ENCODE data around the gene SEPTIN5.
A peak's percentile ranks its signal among the peaks of the same experiment; 100 is the strongest.

The SEPTIN5 gene

DNA sequence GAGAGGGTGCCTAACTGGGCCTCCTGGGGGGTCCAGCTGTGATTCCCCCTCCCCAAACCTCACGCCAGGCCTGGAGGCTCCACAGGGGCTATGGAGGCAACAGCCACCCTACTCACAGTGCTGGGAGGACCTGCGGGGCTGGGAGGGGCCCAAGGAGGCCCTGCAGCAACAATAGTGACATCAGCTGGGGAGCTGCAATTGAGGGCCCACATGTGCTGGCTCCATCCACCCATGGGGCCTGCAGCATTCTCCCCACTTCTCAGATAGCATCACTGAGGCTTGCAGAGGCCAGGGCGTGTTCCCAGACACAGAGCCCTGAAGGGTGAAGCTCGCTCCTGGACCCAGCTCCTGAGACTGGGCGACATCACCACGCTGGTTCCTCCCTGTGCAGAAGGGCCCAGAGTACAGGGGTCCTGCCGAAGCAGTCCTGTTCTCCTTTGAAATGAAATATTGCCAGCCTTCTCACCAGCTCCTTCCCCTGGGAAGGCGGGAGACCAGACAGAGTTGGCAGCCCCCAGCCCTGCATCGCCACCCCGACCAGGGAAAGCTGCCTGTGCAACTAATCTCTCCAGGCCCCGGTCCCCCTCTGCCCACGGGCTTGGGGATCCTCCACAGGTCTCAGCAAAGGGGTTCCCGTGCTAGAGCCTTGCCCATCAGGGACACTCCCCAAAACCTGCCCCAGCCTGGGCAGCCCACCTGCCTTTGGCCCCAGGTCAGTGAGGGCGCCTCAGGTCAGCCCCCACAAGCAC lies 37.4 kb downstream of the SEPTIN5 start:
- DNase-seq = no peak

DNA sequence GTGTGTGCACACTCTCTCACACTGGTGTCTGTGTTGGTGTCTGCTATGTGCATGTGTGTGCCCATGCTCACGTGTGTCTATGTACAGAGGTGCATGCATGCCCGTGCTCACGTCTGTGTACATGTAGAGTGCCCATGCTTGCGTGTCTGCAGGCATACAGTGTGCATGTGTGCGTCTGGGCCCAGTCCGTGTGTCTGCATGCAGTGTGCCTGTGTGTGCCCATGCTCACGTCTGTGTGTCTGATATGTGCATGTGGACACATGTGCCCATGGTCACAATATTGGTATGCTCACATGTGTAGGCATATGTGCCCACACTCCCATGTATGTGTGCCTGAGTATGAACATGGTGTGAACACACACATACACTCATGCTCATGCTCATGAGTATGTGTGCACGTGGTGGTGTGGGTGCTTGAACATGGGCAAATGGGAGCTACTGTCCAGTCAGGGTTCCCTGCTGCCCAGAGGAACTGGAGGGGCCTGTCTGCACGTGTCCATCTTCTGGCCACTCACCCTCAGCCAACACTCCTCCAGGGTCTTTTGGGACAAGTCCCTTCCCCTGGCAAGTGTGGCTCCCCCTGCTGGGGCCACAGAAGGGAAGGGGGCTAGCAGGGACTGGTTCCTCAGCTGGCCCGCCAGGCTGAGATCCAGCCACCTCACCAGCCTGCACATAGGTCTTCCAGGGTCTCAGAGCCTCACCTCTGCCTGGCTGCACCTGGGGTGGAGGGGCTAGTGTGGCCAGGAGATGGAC lies 39.0 kb downstream of the SEPTIN5 start:
- no peak for DNase-seq

DNA sequence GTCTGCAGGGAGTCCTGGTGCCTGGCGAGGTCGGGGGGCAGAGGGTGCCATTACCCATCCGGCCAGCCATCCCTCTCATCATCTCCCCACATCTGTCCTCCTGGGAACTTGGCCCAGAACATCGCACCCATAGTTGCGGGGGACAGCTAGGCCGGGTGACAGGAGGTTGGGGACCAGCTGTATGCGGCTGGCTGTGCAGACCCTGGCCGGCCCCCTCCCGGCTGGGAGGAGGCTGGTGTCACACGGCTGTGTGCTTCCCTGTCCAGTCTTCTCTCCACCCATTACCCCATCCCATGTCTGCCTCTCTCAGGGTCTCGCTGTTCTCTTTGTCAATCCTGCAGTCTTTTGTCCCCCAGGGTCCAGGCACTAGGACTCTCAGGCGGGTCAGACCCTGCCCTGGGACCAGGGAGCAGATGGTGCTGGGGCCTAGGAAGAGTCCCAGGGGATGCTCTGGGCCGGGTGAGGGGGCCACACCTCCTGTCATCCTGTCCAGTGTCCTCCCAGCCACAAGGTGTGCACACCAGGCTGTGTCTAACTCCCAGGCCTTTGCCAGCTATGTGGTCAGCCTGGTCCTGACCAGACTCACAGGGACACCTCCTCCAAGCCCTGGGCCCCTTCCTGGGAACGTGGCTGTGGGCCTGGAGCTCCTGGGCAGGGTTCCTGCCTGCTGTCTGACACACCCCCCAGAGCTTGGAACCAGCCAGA lies 39.8 kb downstream of the SEPTIN5 start:
- no peak for DNase-seq

DNA sequence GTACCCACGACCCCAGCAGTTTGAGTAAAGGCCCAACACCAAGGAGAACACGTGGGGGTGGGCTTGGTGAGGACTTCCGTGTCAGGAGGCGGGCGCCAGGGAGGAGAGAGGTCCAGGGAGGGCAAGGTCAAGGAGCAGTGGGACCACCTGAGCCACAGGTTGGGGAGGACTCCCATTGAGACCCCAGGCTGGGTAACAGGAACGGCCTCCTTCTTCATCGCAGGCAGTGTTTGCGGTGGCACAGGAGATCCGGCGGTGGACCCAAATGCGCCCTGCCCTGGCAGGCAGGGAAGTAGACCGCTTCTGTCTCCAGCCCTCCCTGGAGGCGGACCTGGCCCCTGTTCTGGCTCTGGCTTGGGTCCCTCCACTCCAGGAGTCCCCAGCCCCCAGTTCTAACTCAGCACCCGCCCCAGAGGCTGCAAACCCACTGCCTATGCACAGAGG lies 40.4 kb downstream of the SEPTIN5 start:
- no peak for DNase-seq

DNA sequence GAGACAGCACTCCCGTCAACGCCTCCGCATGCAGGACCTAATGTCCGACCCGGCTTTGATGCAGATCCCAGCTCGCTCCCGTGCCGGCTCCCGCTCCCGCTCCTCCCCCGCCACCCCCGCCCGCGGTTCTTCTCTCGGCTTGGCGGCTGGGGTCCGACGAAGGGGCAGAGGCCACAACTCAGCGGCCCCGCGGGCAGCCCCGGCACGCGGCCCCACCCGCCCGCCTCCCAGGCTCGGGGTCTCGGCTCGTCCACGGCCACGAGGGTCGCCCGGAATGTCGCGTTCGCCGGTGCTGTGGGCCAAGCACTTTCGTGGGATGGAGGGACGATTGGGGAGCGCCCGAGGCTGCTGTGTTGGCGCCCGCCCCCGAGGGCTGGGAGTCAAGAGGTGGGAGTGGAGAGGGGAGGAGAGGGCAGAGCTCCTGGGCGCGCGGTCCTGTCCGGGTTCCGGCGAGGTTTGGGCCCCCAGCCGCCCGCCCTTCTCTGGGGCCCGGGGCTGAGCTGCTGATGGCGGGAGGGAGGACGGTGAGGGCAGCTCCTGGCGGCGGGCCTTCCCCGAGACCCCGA lies 40.9 kb downstream of the SEPTIN5 start:
- DNase-seq = no peak

DNA sequence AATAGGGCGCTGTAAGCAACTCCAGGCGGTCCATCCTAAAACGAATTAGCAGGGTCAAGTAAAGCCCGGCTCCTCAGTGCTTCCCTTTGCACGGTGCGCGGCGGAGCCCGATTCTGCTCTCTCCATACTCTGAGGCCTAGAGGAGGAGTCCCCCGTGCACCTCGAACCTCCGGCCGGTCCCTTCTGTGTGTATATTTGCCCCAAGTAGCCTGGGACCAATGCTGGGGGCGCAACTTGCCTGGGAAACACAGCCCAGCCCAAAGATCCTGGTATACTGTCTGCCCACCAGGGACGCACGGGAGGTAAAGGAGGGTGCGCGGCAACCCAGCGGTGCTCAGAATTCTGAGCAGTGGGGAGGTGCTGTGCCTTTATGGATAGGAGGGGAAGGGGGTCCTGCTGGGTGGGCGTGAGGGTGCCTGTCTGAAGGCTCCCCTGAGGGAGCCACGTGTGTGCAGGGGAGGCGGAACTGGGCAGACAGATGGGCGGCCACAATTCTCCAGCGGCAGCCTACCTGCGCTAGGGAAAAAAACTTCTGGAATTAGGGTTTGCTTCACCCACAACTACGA lies 41.5 kb downstream of the SEPTIN5 start:
- no peak for DNase-seq

DNA sequence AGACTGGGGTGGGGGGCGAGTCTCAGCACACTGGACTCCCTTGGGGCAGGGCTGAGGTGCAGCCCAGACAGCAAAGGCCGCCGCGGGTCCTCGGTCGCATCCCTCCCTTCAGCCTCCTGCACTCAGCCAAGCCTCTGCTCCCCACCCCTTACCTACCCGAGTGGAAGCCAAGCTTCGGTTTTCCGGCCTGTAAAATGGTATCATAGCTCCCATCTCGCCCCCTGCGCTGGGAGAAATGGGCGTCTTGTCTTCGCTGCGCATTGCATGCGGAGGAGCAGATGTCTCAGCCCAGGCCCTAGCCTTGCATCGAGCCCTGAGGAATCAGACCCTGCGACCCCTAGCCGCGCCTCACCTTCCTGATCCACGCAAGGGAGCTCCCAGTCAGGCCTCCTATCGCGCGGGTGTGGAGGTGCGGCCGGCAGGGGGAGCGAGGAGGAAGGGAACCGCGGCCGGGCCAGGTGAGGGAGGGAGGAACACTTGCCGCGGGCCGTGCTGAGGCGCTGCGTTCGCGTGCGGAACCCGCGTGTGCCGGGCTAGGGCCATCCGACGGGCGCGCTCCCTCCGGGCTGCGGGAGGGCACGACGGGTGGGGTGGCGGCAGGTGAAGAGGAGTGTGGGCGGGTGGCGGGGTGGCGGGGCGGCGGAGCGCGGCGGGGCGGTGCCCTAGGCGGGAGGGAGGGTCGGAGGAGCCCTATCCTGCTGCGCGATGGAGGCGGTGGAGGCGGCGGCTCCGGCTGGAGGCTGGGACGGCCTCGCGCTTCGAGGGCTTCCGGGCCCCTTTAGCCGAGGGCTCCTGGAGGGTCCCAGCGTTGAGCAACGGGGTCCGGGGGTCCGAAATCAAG lies 42.2 kb downstream of the SEPTIN5 start:
- DNase-seq = peak; percentile 18

DNA sequence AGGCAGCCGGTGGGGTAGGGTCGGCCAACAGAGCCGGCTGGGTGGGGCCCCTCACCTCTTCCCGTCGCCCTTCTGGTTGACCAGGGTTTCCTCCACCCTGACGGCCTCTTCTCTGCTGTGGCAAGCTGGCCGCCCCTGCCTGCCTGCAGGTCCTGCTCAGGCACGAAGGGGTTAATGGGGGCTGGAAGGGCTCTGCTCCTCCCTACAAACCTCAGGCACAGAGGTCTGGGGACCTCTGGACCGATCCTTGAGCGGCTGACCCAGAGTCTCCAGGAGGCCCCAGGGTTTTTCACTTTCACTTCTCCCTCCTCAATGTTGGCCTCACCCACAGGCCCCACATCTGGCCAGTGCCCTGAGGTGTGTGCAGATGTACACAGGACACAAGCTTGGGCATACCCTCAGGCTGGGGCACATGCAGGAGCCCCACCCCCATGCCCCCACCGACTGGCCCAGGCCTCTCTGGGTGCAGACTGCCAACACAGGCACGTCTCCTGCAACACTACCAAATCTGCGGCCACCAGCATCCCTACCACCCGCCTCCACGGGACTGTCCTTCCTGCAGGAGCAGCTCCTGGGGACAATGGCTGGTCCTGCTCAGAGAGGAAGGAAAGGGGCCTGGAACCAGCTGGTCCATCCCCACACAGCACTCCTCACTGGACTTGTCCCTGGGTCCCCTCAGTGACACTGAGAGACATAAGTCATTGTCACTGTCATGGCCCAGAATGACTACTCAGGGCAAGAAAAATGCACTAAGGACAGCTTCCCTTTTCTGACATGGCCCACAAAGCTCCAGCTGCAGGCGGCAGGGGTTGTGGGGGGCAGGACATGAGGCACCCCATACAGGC lies 43.1 kb downstream of the SEPTIN5 start:
- no peak for DNase-seq

DNA sequence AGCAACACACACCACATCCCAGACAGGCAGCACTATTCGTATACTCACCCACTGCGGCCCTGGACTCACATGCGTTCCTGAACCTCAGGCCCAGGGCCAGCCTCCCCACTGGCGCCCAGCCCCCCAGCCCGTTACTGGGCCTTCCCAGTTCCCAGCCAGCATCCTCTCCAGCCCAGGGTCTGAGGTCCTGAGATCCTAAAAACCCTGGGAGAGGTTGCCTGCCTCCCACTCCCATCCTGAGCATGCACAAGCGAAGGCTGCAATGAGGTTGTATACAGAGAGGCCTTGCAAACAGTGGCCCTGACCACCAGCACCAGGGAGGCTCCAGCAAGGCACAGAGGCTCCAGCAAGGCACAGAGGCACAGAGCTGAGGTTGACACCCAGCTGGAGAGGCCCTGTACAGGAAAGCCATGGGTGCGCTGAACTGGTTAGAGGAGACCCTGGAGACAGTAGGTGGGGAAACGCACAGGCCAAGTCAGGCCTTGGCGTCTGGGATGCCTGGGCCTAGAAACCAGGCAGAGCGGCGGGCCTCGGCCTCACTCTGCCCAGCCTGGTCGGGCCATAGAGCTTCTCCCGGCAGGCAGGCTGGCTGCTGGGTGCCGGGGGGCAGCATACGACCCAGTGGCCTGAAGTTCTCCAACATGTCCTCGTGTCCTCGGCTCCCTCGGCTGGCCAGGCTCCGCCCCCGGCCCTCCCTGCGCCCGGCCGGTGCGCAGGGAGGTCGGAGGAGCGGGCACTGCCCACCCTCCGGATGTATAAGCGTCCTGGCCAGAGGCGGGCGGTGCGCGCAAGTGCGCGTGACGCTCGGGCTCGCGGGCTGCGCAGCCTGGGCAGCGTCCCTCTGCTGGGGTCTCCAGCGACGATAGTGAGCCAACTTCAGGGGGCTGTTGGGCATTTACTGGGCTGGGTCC lies 43.9 kb downstream of the SEPTIN5 start:
- DNase-seq = no peak

DNA sequence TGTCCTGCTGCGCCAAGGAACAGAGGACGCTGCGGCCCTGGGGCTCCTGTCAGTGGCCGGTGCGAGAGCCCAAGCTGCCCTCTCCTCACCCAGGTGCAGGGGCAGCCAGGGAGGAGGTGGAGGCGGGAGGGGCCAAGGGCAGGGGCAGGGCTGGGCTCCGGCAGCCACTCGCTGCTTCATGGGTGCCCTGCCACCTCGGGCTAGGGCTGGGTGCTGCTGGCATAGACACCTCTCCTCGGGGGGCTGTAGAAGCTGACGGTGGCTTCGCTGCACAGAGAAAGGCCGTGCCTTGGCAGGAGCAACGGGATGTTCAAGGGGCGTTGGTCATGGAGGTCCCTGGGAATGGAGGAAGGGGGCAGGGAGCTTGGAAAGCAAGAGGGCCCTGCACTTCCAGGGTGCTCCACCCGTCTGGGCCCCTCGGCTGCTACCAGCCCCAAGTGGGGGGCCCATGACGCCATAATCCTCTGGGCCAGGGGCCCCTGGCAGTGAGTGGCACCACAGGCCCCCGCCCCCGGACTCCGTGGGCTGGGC lies 44.7 kb downstream of the SEPTIN5 start:
- DNase-seq = no peak

DNA sequence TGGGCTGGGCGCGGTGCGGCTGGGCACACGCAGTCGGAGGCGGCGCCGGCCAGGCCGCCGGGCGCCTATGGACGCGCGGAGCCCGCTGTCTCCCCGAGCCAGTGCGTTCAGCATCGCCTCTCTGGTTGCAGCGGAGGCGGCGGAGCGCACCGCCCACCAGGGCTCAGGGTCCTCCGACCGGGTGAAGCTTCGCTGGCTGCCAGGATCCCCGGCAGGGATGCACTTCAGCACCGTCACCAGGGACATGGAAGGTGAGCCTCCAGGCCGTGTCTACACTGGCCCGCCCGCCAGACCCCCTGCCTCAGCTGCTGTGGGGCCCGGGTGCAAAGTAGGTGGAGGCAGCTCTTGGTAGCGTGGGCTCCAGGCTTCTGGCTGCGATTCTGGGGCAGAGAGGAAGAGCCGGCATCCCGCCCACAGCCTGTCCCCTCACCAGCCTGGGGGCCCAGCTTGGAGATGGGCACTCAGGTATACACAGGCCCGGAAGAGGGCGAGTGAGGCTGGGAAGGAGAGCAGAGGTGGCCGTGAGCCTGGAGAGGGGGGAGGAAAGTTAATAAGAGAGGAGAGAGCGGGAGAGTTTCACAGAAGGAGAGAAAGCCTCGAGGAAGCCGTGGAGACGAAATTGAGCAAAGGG lies 45.2 kb downstream of the SEPTIN5 start:
- DNase-seq = no peak

DNA sequence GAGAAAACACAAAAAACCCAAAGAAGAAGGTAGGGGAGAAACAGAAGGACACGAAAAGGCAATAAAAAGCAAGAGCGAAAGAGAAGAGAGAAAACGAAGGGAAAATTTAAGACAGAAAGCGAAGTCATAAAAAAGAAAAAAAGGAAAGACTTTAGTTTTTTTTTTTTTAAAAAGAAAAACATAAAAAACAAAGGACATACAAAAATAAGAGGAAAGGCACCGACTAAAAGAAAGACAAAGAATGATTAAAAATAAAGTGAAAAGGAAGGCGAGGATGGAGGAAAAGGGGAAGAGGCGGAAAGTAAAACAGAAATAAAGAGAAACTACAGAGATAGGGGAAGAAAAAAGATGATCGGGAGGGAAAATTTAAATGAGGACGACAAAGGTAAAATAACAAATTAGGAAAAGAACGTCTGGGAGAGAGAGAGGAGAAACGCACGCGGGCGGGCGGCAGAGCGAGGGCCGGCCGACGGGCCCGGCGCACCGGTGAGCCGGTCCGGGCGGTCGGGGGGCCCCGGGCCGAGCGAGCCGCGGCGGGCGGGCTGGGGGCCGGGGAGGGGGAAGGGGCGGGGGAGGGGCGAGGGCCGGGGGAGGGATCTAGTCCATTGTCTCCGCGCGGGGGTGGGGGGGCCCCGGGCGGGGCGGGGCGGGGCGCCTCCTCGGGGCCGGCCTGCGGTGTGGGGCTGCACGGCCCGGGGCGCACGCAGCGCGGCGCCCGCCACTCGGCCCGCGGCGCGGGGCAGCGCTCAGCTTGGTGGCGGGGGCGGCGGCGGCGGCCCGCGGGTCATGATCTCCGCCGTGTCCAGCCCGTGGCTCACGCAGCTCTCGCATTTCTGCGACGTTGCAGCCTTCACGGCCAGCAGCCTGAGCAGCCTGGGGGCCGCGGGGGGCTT lies 46.0 kb downstream of the SEPTIN5 start, which contains the start of gene TBX1:
TBX1 (plus strand) TSS at position 721 of the 893 bp plus-strand sequence; CDS start at position 787, 66 bp downstream.
- no peak for DNase-seq

DNA sequence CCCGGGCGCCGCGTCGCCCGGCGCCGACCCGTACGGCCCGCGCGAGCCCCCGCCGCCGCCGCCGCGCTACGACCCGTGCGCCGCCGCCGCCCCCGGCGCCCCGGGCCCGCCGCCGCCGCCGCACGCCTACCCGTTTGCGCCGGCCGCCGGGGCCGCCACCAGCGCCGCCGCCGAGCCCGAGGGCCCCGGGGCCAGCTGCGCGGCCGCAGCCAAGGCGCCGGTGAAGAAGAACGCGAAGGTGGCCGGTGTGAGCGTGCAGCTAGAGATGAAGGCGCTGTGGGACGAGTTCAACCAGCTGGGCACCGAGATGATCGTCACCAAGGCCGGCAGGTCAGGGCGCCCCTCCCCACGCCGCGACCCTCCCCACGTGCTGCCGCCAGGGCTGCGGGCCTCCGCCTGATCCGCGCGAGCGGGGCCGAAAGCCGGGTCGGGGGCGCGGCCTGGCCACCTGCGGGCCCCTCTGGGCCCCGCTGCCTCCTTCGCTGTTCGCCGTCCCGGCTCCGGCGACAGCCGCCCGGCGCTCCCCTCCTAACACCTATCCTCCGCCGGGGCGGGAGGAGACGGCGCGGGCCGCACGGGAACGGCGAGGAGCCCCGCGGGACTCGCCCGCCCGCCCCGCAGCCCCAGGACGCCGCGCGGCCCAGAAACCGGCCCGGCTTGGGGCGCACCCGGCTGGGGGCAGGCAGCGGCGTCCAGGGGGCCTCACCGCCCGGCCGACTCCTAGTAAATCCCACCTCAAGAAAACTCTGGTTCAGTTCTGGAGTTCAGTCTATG lies 46.8 kb downstream of the SEPTIN5 start:
- no peak for DNase-seq

DNA sequence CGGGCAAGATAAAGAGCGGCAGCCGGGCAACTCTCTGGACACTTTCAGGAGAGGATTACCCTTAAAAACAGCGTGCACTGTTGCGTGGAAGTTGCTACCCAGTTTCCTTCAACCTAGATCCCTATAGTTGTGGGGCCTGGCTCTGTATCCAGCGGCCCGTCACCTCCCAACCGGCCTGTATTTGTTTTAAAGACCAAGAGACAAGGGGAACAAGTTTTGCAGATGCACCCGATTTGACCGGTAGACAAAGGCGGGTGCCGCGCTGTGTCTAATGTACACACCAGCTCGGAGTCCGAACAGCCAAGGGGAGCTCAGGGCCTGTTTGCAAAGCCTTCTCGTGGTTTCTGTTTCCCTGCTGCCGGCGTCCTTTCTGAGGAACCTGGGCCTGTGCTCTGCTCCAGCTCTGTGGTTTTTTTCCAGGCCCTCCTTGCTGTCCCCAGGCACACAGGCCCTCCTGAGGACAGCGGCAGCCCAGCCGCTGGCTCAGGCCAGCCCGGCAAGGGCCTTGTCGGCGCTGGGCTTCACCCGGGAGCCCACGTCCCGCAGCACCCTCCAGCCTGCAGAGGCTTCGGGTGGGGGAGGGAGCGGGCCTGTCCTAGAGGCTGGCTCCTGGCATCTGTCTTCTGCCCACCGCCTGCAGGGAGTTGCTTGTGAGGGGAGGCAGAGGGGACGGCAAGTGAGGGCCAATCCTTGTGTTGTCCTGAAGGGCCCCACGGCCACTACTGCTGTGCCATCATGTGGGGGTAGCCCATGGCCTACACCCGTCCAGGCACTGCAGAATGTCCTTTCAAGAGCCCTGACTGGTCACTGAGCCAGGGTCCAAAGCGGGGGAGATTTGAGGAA lies 47.6 kb downstream of the SEPTIN5 start:
- no peak for DNase-seq

DNA sequence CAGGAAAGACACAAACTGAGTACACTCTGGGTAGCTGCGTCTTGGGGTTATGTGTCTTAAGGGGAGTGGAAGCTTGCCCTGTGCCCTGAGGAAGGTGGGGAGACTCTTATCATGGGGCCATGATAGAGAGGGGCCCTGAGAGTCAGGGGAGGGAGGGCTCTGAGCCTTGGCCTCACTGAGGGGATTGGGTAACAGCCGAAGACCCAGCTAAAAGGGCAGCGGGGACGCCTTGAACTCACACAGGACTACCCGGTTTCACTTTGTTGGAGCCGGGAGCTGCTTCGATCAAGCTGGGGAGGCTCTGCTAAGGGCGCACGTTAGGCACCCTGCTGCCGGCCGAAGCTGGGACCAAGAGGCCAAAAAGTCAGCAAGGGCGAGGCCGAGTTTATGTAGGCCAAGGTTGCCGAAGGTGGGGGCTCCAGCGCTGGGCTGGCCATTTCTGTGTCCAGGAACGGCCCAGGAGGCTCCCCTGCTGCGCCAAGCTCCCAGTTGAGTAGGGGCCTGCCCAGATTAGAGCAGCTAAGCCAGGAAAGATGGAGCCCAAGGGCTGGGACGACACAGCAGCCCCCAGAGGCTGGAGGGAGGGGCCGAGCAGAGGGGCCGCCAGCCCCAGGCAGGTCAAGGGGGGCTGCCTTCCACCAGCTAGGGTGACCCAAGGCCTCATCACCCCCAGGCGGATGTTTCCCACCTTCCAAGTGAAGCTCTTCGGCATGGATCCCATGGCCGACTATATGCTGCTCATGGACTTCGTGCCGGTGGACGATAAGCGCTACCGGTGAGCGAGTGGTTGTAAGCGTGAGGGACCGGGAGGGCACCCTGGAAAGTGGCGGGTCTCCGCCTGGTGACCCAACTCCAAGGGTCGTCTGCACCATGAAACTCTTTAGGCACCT lies 48.5 kb downstream of the SEPTIN5 start:
- no peak for DNase-seq
